HPDE6-E6E7 (cell line): ENCODE data around the gene UCKL1.
"Not testable (repeated sequence)": the region's sequence is repeated elsewhere in the genome, so short reads cannot be mapped to it uniquely, and the experiment has no call there.

ENCODE experiments used
- DNase-seq: peaks from one replicate; pipeline ENCODE4 v3.0.0; 2011; ENCODE audit warnings: missing footprints; ENCODE audit errors: extremely low spot score

Gene UCKL1

GRCh38 chr20:63955827-63956663 is at the start of gene UCKL1:
TSS of gene UCKL1 (minus strand) at chr20:63956416. CDS start at chr20:63956372, 44 bp downstream.
- peak; percentile 84 for DNase-seq

- DNase-seq: no peak
Measured at GRCh38 chr20:64005394-64005793, 49.2 kb upstream of the UCKL1 start.

- DNase-seq: no peak
Measured at GRCh38 chr20:64003960-64004725, 47.9 kb upstream of the UCKL1 start.

DNA sequence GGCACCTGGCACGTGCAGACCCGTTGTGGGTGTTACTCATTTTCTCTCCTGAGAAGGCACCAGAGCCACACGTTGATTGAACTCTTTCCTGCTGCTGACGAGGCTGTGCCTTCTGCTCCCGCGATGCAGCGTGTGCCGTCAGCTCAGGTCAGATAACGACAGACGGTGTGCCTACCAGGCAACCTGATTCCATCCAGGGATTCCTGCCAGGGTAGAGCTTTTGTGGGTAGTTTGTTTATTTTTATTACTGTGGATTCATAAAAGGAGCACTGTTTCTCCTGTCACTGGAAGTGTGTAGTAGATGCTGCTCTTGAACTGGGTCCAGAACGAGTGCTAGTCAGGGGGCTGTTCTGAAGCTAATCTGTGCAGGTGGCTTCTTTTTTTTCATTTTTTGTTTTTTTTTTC is 45.4 kb upstream of the UCKL1 start:
- DNase-seq: no peak

GRCh38 chr20:64000906-64001305 is 44.7 kb upstream of the UCKL1 start:
- no peak for DNase-seq

GRCh38 chr20:63982937-63983336 is 26.7 kb upstream of the UCKL1 start:
- no peak for DNase-seq

GRCh38 chr20:63980806-63981728 is 24.9 kb upstream of the UCKL1 start, which contains the start of gene PRPF6:
TSS of gene PRPF6 (plus strand) at chr20:63981132. CDS start at chr20:63981246, 114 bp downstream.
- peak; percentile 98 for DNase-seq

DNA sequence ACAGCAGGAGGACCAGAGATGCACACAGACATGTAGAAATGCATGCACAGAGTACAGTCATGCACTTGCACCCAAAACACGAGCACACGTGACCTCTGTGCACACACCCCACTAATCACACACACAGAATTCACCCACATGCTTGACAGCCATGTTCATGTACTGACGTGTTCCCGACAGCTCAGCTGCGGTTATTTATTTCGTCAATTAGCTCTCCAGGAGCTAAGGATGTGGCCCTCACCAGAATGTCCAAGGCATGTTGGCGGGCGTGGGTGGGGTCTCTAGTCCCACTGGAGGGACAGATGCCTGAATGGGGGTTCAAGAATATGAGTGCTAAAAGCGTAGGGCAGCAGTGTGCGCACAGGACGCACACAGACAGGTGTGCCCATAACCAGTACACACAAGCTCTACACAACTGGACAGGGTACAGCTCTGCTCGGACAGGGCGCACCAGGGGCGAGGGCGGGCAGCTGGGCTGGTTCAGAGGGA is 24.1 kb upstream of the UCKL1 start:
- DNase-seq: peak; percentile 92

GRCh38 chr20:63979557-63980316 is 23.5 kb upstream of the UCKL1 start, which contains the start of gene SAMD10:
TSS of gene SAMD10 (minus strand) at chr20:63979642. CDS start at chr20:63979467, 175 bp downstream.
- DNase-seq: peak; percentile 75

- no peak for DNase-seq
Measured at GRCh38 chr20:63979229-63979556, 23.0 kb upstream of the UCKL1 start.

- peak; percentile 91 for DNase-seq
Measured at GRCh38 chr20:63978319-63979228, 22.4 kb upstream of the UCKL1 start.

GRCh38 chr20:63977739-63978276 is 21.6 kb upstream of the UCKL1 start:
- peak; percentile 92 for DNase-seq

GRCh38 chr20:63976980-63977738 is 20.9 kb upstream of the UCKL1 start:
- no peak for DNase-seq

DNA sequence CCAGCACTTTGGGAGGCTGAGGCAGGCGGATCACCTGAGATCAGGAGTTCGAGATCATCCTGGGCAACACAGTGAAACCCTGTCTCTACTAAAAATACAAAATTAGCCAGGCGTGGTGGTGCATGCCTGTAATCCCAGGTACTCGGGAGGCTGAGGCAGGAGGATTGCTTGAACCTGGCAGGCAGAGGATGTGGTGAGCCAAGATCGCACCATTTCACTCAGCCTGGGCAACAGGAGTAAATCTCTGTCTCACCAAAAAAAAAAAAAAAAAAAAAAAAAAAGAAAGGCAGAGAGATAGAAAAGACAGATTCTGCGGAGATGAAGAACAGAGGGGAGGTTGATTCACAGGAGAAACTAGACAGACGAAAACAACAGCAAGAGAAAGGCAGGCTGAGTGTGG is 20.3 kb upstream of the UCKL1 start:
- DNase-seq: not testable (repeated sequence)

GRCh38 chr20:63974402-63975200 is 18.4 kb upstream of the UCKL1 start:
- no peak for DNase-seq

DNA sequence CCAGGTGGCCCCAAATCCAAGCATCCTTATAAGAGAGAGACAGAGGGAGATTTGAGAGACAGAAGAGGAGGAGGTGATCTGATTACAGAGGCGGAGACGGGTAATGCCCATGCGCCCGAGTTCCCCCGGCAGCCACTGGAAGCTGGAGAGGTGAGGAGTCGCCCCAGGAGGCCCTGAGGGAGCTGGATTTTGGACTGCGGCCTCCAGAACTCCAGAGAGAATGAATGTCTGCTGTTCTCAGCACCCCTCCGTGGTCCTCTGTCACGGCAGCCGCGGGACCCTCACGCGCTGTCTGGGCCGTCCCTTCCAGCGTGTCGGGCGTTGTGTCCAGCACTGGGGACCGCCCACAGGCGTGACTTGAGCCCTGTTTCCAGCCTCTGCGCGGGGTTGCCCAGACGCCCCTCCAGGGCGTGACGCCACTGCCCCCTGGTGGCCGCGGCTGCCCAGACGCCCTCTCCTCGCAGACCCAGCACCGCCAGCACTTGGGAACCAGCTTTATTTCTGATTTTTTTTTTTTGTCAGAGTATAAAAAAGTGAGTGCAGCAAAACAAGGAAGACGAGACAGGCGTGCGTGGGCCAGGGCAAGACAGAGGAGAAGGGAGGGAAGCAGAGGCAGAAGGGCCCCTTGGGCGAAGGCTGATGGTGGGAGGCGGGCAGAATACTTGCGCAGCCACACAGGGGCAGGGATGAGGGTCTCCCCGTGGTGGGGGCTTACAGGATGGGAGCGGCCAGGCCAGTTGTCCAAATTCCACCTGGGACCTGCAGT is 17.6 kb upstream of the UCKL1 start:
- peak; percentile 95 for DNase-seq

- DNase-seq: no peak
Measured at GRCh38 chr20:63973160-63973479, 16.9 kb upstream of the UCKL1 start.
